SK-N-SH treated with all-trans-retinoic acid at 6 μM for 48 hours (cell line): ENCODE results near the gene RSKR.

Experiments
- ATAC-seq: fragments of 200-7000 bp; cut with Tn5 transposase; 3 replicates; pipeline ENCODE4 v1.9.1; 2020; ENCODE audit warnings: mild to moderate bottlenecking, moderate library complexity
- BACH2 ChIP-seq: fragments of 250-450 bp; sonication (Bioruptor Pico); IDR thresholded peaks from 2 replicates; pipeline ENCODE4 v1.9.0; 2021; ENCODE audit warnings: mild to moderate bottlenecking, borderline replicate concordance
- CREB5 ChIP-seq: fragments of 250-450 bp; sonication (Bioruptor Pico); IDR thresholded peaks from 2 replicates; pipeline ENCODE4 v1.5.1; 2020; ENCODE audit warnings: low read depth, mild to moderate bottlenecking, moderate library complexity
- CSRNP3 ChIP-seq: fragments of 250-450 bp; sonication (Bioruptor Pico); IDR thresholded peaks from 2 replicates; pipeline ENCODE4 v1.5.1; 2021; ENCODE audit warnings: mild to moderate bottlenecking, moderate library complexity
- ESRRG ChIP-seq: fragments of 250-450 bp; sonication (Bioruptor Pico); IDR thresholded peaks from 2 replicates; pipeline ENCODE4 v1.6.1; 2021; ENCODE audit warnings: mild to moderate bottlenecking
- ISL1 ChIP-seq: fragments of 250-450 bp; sonication (Bioruptor Pico); IDR thresholded peaks from 2 replicates; pipeline ENCODE4 v2.1.2; 2022; ENCODE audit warnings: mild to moderate bottlenecking, moderate library complexity
- OSR1 ChIP-seq: fragments of 250-450 bp; sonication (Bioruptor Pico); IDR thresholded peaks from 2 replicates; pipeline ENCODE4 v1.8.0; 2022; ENCODE audit warnings: moderate library complexity, mild to moderate bottlenecking, inconsistent platforms
- PATZ1 ChIP-seq: fragments of 250-450 bp; sonication (Bioruptor Pico); IDR thresholded peaks from 2 replicates; pipeline ENCODE4 v1.8.0; 2020; ENCODE audit warnings: mild to moderate bottlenecking, moderate library complexity, borderline replicate concordance
- PPARA ChIP-seq: fragments of 250-450 bp; sonication (Bioruptor Pico); IDR thresholded peaks from 2 replicates; pipeline ENCODE4 v1.5.0; 2020; ENCODE audit warnings: mild to moderate bottlenecking, borderline replicate concordance
- RARB ChIP-seq: fragments of 250-450 bp; sonication (Bioruptor Pico); IDR thresholded peaks from 2 replicates; pipeline ENCODE4 v1.8.0; 2021; ENCODE audit warnings: mild to moderate bottlenecking, moderate library complexity
- SNAI2 ChIP-seq: fragments of 250-450 bp; sonication (Bioruptor Pico); IDR thresholded peaks from 2 replicates; pipeline ENCODE4 v1.5.0; 2020; ENCODE audit warnings: mild to moderate bottlenecking, moderate library complexity
- TCF4 ChIP-seq: fragments of 250-450 bp; sonication (Bioruptor Pico); IDR thresholded peaks from 2 replicates; pipeline ENCODE4 v1.8.0; 2021; ENCODE audit warnings: mild to moderate bottlenecking, moderate library complexity, borderline replicate concordance
- TOX ChIP-seq: fragments of 250-450 bp; sonication (Bioruptor Pico); IDR thresholded peaks from 2 replicates; pipeline ENCODE4 v1.8.0; 2021; ENCODE audit warnings: mild to moderate bottlenecking, moderate library complexity, borderline replicate concordance
- TSHZ2 ChIP-seq: fragments of 250-450 bp; sonication (Bioruptor Pico); IDR thresholded peaks from 2 replicates; pipeline ENCODE4 v1.5.0; 2020; ENCODE audit warnings: mild to moderate bottlenecking, moderate library complexity
- ZFP3 ChIP-seq: fragments of 250-450 bp; sonication (Bioruptor Pico); IDR thresholded peaks from 2 replicates; pipeline ENCODE4 v1.5.0; 2020; ENCODE audit warnings: mild to moderate bottlenecking, moderate library complexity
- ZNF8 ChIP-seq: fragments of 450-650 bp; formaldehyde crosslinking; IDR thresholded peaks from 2 replicates; pipeline ENCODE4 v1.5.0; 2020; ENCODE audit warnings: mild to moderate bottlenecking, moderate library complexity

RSKR gene

GRCh38 chr17:28571361-28572122 lies 42.4 kb downstream of the RSKR start, which contains the start of gene PIGS (continued):
- TF ChIP-seq TSHZ2 (CRISPR knock-in tag) = no peak

DNA sequence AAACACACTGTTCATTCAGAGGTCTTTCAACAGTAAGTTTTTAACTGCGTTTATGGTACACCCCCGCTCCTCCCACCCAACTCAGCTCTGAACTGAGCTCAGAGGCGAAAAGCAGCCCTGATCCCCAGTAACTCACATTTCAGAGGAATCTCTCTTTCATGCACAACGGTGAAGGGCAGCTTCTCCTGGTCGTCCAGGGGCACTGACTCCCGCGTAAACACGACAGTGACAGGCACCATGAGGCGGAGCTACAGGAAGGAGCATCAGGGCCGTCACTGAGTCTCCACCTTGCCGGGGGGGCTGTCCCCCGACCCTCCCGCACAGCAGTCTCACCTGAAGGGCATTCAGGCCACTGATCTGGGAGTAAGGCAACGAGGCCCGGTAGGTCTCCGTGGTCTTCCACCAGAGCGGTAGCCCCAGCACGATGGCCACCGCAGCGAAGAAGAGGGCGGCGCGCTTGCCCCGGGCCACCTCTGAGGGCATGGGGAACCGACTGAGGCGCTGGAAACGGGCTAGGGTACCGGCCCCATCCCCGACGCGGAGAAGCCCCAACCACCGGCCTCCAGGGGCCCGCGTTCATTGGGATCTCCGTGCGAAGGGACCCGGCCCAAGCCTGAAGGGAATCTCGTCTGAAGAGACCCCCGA lies 43.1 kb downstream of the RSKR start:
- ATAC-seq = peak; percentile 58
- TF ChIP-seq ZFP3 (no peak), ISL1 (CRISPR knock-in tag) (no peak), TOX (no peak), OSR1 (CRISPR knock-in tag) (no peak), CREB5 (CRISPR knock-in tag) (no peak)
- TF ChIP-seq, all 23 proteins: peak for 0

GRCh38 chr17:28569446-28569845 lies 44.5 kb downstream of the RSKR start:
- ATAC-seq = no peak
- TF ChIP-seq RARB (CRISPR knock-in tag) (no peak), ZFP3 (no peak), ESRRG (CRISPR knock-in tag) (no peak), ZNF8 (CRISPR knock-in tag) (no peak), TCF4 (CRISPR knock-in tag) (no peak), OSR1 (CRISPR knock-in tag) (no peak), BACH2 (CRISPR knock-in tag) (no peak), TOX (no peak), CSRNP3 (no peak), SNAI2 (no peak), TSHZ2 (CRISPR knock-in tag) (no peak), PATZ1 (no peak), PPARA (no peak), CREB5 (CRISPR knock-in tag) (no peak), ISL1 (CRISPR knock-in tag) (no peak)
